Mucosa of stomach (tissue), 1 donor: ENCODE measurements around the gene ITGA1.

Experiments
- H3K27me3 ChIP-seq: one replicate; pipeline ENCODE4 v1.7.0; 2013; ENCODE audit warnings: mild to moderate bottlenecking, low read length; ENCODE audit not compliant: control insufficient read depth, insufficient read depth
- H3K36me3 ChIP-seq: one replicate; pipeline ENCODE4 v1.7.0; 2013; ENCODE audit warnings: low read length; ENCODE audit not compliant: control insufficient read depth, insufficient read depth
- H3K4me1 ChIP-seq: one replicate; pipeline ENCODE4 v1.7.0; 2013; ENCODE audit warnings: mild to moderate bottlenecking, low read length; ENCODE audit not compliant: control insufficient read depth, insufficient read depth
- H3K4me3 ChIP-seq: one replicate; pipeline ENCODE4 v1.7.0; 2013; ENCODE audit warnings: low read length
- H3K9ac ChIP-seq: one replicate; pipeline ENCODE4 v1.7.0; 2013; ENCODE audit warnings: mild to moderate bottlenecking, low read length, moderate library complexity
- H3K9me3 ChIP-seq: one replicate; pipeline ENCODE4 v1.7.0; 2013; ENCODE audit warnings: mild to moderate bottlenecking, low read length, moderate library complexity; ENCODE audit not compliant: control insufficient read depth
- donor health status: Pancreatic carcinoma.

ITGA1 gene

GRCh38 chr5:53001541-53001940 lies 213.8 kb downstream of the ITGA1 start:
- H3K27me3 ChIP-seq = no peaks in the 10 kb centered on the region
- no peaks in the 10 kb centered on the region for H3K36me3 ChIP-seq
- H3K4me3 ChIP-seq = no peak overlapping the region
- H3K4me1 ChIP-seq = no peaks in the 10 kb centered on the region
- no peaks in the 10 kb centered on the region for H3K9me3 ChIP-seq
- no peak overlapping the region for H3K9ac ChIP-seq

- Histone ChIP-seq H3K27me3 (no peaks in the 10 kb centered on the region), H3K9me3 (no peaks in the 10 kb centered on the region), H3K4me1 (no peaks in the 10 kb centered on the region), H3K36me3 (no peaks in the 10 kb centered on the region), H3K4me3 (no peak overlapping the region), H3K9ac (no peak overlapping the region)
These were observed 214.8 kb downstream of the ITGA1 start for GRCh38 chr5:53002491-53002890.

DNA sequence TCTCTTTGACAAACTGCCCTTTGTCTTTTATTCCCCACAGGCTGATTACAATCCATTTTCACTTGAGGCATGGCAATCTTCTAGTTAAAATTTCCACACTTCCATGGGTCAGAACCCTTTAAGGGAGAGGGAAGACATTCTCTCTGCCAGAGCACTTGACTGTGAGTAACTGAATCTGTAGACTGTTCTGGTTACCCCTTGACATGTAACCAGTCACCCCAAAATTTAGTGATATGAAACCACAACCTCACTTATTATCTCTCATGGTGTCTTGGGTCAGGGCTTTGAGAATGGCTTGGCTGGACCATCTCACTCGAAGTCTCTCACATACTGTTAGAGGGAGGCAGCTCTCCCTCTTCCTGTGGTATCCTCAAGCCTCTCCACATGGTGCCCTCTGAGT lies 215.4 kb downstream of the ITGA1 start:
- H3K27me3 ChIP-seq = no peaks in the 10 kb centered on the region
- H3K9me3 ChIP-seq = no peaks in the 10 kb centered on the region
- no peaks in the 10 kb centered on the region for H3K4me1 ChIP-seq

GRCh38 chr5:53006911-53007890 lies 219.5 kb downstream of the ITGA1 start:
- Histone ChIP-seq H3K27me3 (no peaks in the 10 kb centered on the region), H3K4me3 (no peak overlapping the region), H3K9me3 (no peaks in the 10 kb centered on the region), H3K4me1 (no peaks in the 10 kb centered on the region), H3K36me3 (no peaks in the 10 kb centered on the region), H3K9ac (no peak overlapping the region)

More for the DNA sequence above, 215.4 kb downstream of the ITGA1 start:
- H3K4me3 ChIP-seq = no peak overlapping the region
- H3K36me3 ChIP-seq = no peaks in the 10 kb centered on the region
- H3K9ac ChIP-seq = no peak overlapping the region

DNA sequence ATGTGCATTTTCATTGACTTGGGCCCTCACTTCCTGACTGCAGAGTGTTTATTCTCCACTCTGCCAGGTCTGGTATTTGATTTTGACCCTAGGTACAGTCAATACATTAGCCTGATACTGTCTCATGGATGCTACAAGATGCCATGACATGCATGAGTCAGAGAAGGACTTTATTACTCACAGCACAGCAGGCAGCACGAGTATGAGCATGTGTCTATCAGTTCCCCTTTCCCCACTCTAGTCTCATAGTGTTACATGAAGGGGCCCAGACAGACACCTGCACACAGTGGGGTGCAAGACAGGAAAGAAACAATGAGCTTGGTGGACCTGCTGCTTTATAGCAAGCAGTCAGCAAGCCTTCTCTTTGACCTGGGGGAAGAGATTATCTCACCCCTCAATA lies 221.0 kb downstream of the ITGA1 start:
- Histone ChIP-seq H3K9me3 (no peaks in the 10 kb centered on the region), H3K27me3 (no peaks in the 10 kb centered on the region), H3K4me1 (no peaks in the 10 kb centered on the region), H3K9ac (no peak overlapping the region), H3K4me3 (no peak overlapping the region), H3K36me3 (no peaks in the 10 kb centered on the region)
